WTC11 (cell line): ENCODE results near the gene ZNF628. TPM values are rescaled to one million over a fixed set of nuclear protein-coding genes. Genes with fewer than 3 reads are reported as not detected.
A peak's percentile ranks its signal among the peaks of the same experiment; 100 is the strongest.

Experiments
- ATAC-seq: fragments of 200-7000 bp; cut with Tn5 transposase; 2 replicates; pipeline ENCODE4 v1.10.0; 2021; ENCODE audit warnings: mild to moderate bottlenecking, moderate library complexity
- CTCF ChIA-PET: fragments of 300-600 bp; sonication (Branson Sonifier 250); formaldehyde crosslinking; loops from one replicate; lab custom pipeline; 2021; ENCODE audit warnings: antibody characterized with exemption; lab: Charles Lee
- POLR2A ChIA-PET: fragments of 350-600 bp; sonication (Branson Sonifier 250); formaldehyde crosslinking; loops from one replicate; lab custom pipeline; 2021; ENCODE audit warnings: antibody characterized with exemption; lab: Charles Lee
- DNase-seq: peaks from one replicate; pipeline ENCODE4 v3.0.0; 2021; ENCODE audit warnings: low spot score
- H3K27ac Mint-ChIP-seq: 2 replicates; pipeline ENCODE4 v1.8.0; 2021; ENCODE audit warnings: mixed read lengths
- H3K27me3 Mint-ChIP-seq: 2 replicates; pipeline ENCODE4 v1.8.0; 2021; ENCODE audit warnings: low read depth, mild to moderate bottlenecking, moderate library complexity, mixed read lengths
- H3K36me3 Mint-ChIP-seq: 2 replicates; pipeline ENCODE4 v1.8.0; 2021; ENCODE audit warnings: mixed read lengths
- H3K4me1 Mint-ChIP-seq: 2 replicates; pipeline ENCODE4 v1.8.0; 2022; ENCODE audit warnings: mixed read lengths
- H3K4me3 Mint-ChIP-seq: 2 replicates; pipeline ENCODE4 v1.8.0; 2021; ENCODE audit warnings: mild to moderate bottlenecking, moderate library complexity, mixed read lengths
- H3K9me3 Mint-ChIP-seq: 2 replicates; pipeline ENCODE4 v1.8.0; 2021; ENCODE audit warnings: mixed read lengths
- CBFB ChIP-seq: sonication (generic); formaldehyde crosslinking; IDR thresholded peaks from 2 replicates; pipeline ENCODE4 v1.8.1; 2022; ENCODE audit warnings: mild to moderate bottlenecking, low read depth, missing genetic modification reagents
- ELF4 ChIP-seq: sonication (generic); formaldehyde crosslinking; IDR thresholded peaks from 2 replicates; pipeline ENCODE4 v1.8.1; 2022; ENCODE audit warnings: low read depth, mild to moderate bottlenecking, moderate library complexity, missing genetic modification reagents
- EMX1 ChIP-seq: fragments of 250-450 bp; sonication (Bioruptor Pico); IDR thresholded peaks from 2 replicates; pipeline ENCODE4 v1.8.0; 2021; ENCODE audit warnings: mild to moderate bottlenecking
- ETV6 ChIP-seq: sonication (generic); formaldehyde crosslinking; IDR thresholded peaks from 2 replicates; pipeline ENCODE4 v1.8.1; 2022; ENCODE audit warnings: mild to moderate bottlenecking, missing genetic modification reagents
- FOXP4 ChIP-seq: sonication (generic); formaldehyde crosslinking; IDR thresholded peaks from 2 replicates; pipeline ENCODE4 v1.8.0; 2022; ENCODE audit warnings: mild to moderate bottlenecking, missing genetic modification reagents
- GTF2I ChIP-seq: fragments of 250-450 bp; sonication (Bioruptor Pico); conservative IDR thresholded peaks from 2 replicates; pipeline ENCODE4 v1.4.0; 2021; ENCODE audit warnings: mild to moderate bottlenecking
- HMGA2 ChIP-seq: fragments of 250-450 bp; sonication (Bioruptor Pico); IDR thresholded peaks from 2 replicates; pipeline ENCODE4 v1.4.0; 2021; ENCODE audit warnings: mild to moderate bottlenecking, moderate library complexity
- IRF1 ChIP-seq: sonication (generic); formaldehyde crosslinking; IDR thresholded peaks from 2 replicates; pipeline ENCODE4 v1.8.0; 2023; ENCODE audit warnings: missing genetic modification reagents
- MAX ChIP-seq: sonication (generic); formaldehyde crosslinking; IDR thresholded peaks from 2 replicates; pipeline ENCODE4 v1.8.0; 2022; ENCODE audit warnings: mild to moderate bottlenecking, missing genetic modification reagents
- PREB ChIP-seq: sonication (generic); formaldehyde crosslinking; IDR thresholded peaks from 2 replicates; pipeline ENCODE4 v1.8.1; 2022; ENCODE audit warnings: mild to moderate bottlenecking, missing genetic modification reagents, moderate library complexity, borderline replicate concordance
- PRRX2 ChIP-seq: fragments of 250-450 bp; sonication (Bioruptor Pico); IDR thresholded peaks from 2 replicates; pipeline ENCODE4 v1.8.0; 2021; ENCODE audit warnings: mild to moderate bottlenecking
- STAT6 ChIP-seq: sonication (generic); formaldehyde crosslinking; conservative IDR thresholded peaks from 2 replicates; pipeline ENCODE4 v1.8.1; 2023; ENCODE audit warnings: mild to moderate bottlenecking, low read depth, missing genetic modification reagents, moderate library complexity
- TCF7 ChIP-seq: sonication (generic); formaldehyde crosslinking; IDR thresholded peaks from 2 replicates; pipeline ENCODE4 v1.8.0; 2022; ENCODE audit warnings: mild to moderate bottlenecking, low read depth, missing genetic modification reagents, moderate library complexity
- USF2 ChIP-seq: sonication (generic); formaldehyde crosslinking; IDR thresholded peaks from 2 replicates; pipeline ENCODE4 v1.8.1; 2023; ENCODE audit warnings: mild to moderate bottlenecking, missing genetic modification reagents, moderate library complexity
- ZNF121 ChIP-seq: sonication (generic); formaldehyde crosslinking; IDR thresholded peaks from 2 replicates; pipeline ENCODE4 v1.8.0; 2023; ENCODE audit warnings: missing genetic modification reagents
- ZNF416 ChIP-seq: fragments of 250-450 bp; sonication (Bioruptor Pico); IDR thresholded peaks from 2 replicates; pipeline ENCODE4 v1.9.0; 2021; ENCODE audit warnings: mild to moderate bottlenecking, inconsistent platforms
- ZNF532 ChIP-seq: fragments of 250-450 bp; sonication (Bioruptor Pico); IDR thresholded peaks from 2 replicates; pipeline ENCODE4 v1.9.0; 2021; ENCODE audit warnings: mild to moderate bottlenecking, borderline replicate concordance
- total RNA-seq: library from RNA; stranded (reverse); gene quantifications from 3 replicates; pipeline ENCODE4 v1.2.3, GENCODE V29; 2021

The ZNF628 gene
- total RNA-seq, 1 experiment from 2014 or later = 23.6 TPM

GRCh38 chr19:55479045-55479444 lies 2.6 kb downstream of the ZNF628 start:
- Mint-ChIP-seq H3K4me3 (peak overlapping the region; percentile 18; the same call in 1 of the 2 replicates), H3K4me1 (peaks cover 18% of the 10 kb centered on the region), H3K9me3 (no peaks in the 10 kb centered on the region), H3K36me3 (no peaks in the 10 kb centered on the region), H3K27ac (peak overlapping the region; percentile 17; the same call in 1 of the 2 replicates), H3K27me3 (peaks cover 9% of the 10 kb centered on the region)
- TF ChIP-seq STAT6 (CRISPR knock-in tag) = no peak
- ATAC-seq = no peak
- DNase-seq = no peak
- CTCF ChIA-PET = interaction anchor here (1.7 to 4.5 kb wide), 2 partner anchors 12 to 25 kb away, joined by 6 to 68 read pairs; no protein-coding TSS in a partner anchor
- POLR2A ChIA-PET = no interaction called here

- peaks cover 9% of the 10 kb centered on the region for H3K27me3 Mint-ChIP-seq
- ATAC-seq (no peak), DNase-seq (no peak)
- TF ChIP-seq EMX1 (CRISPR knock-in tag) = no peak
- TF ChIP-seq MAX (CRISPR knock-in tag) = no peak
- TF ChIP-seq ETV6 = no peak
- TF ChIP-seq ZNF532 (CRISPR knock-in tag) = no peak
- no peak for TF ChIP-seq ZNF416 (CRISPR knock-in tag)
- no peak for TF ChIP-seq ELF4 (CRISPR knock-in tag)
- no peak for TF ChIP-seq PRRX2 (CRISPR knock-in tag)
- TF ChIP-seq PREB (CRISPR knock-in tag) = no peak
- no peak for TF ChIP-seq CBFB (CRISPR knock-in tag)
- no peak for TF ChIP-seq GTF2I (CRISPR knock-in tag)
- no peak for TF ChIP-seq HMGA2
- no peak for TF ChIP-seq FOXP4
- TF ChIP-seq IRF1 (CRISPR knock-in tag) = no peak
- TF ChIP-seq USF2 (CRISPR knock-in tag) = no peak
- TF ChIP-seq TCF7 (CRISPR knock-in tag) = no peak
- TF ChIP-seq ZNF121 (CRISPR knock-in tag) = no peak
- ChIA-PET CTCF (interaction anchor here (1.0 to 4.5 kb wide), 3 partner anchors 12 to 25 kb away, joined by 3 to 68 read pairs (median 6); no protein-coding TSS in a partner anchor), POLR2A (no interaction called here)
- no peaks in the 10 kb centered on the region for H3K36me3 Mint-ChIP-seq
- peak overlapping the region; percentile 17 for H3K27ac Mint-ChIP-seq
- no peaks in the 10 kb centered on the region for H3K9me3 Mint-ChIP-seq
- no peak overlapping the region for H3K4me3 Mint-ChIP-seq
- peaks cover 18% of the 10 kb centered on the region for H3K4me1 Mint-ChIP-seq
Measured at GRCh38 chr19:55479451-55480230, 3.2 kb downstream of the ZNF628 start.
